A673 (cell line): ENCODE data around the gene STAP1.
"Not testable (repeated sequence)": the region's sequence is repeated elsewhere in the genome, so short reads cannot be mapped to it uniquely, and the experiment has no call there.

Experiments
- EZH2 ChIP-seq: fragments of 200-600 bp; sonication (generic); IDR thresholded peaks from 2 replicates; pipeline ENCODE4 v1.6.1; 2017; ENCODE audit warnings: borderline replicate concordance, low read depth, mild to moderate bottlenecking, mixed read lengths, antibody characterized with exemption, low read length; ENCODE audit not compliant: poor library complexity, severe bottlenecking
- TF ChIP-seq, protein P1 (sequence below): fragments of 300-800, 200-600 bp; sonication (generic); conservative IDR thresholded peaks from 2 replicates; pipeline ENCODE4 v1.5.1; 2017; ENCODE audit warnings: low read depth, mild to moderate bottlenecking, antibody characterized with exemption, low read length, moderate library complexity, mixed read lengths

DNA sequence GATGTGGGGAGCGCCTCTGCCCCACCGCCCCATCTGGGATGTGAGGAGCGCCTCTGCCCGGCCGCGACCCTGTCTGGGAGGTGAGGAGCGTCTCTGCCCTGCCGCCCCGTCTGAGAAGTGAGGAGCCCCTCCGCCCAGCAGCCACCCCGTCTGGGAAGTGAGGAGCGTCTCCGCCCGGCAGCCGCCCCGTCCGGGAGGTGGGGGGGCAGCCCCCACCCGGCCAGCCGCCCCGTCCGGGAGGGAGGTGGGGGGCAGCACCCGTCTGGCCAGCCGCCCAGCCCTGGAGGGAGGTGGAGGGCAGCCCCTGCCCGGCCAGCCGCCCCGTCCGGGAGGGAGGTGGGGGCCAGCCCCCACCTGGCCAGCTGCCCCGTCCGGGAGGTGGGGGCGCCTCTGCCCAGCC is 78.5 kb downstream of the STAP1 start:
- TF ChIP-seq, protein P1, sequence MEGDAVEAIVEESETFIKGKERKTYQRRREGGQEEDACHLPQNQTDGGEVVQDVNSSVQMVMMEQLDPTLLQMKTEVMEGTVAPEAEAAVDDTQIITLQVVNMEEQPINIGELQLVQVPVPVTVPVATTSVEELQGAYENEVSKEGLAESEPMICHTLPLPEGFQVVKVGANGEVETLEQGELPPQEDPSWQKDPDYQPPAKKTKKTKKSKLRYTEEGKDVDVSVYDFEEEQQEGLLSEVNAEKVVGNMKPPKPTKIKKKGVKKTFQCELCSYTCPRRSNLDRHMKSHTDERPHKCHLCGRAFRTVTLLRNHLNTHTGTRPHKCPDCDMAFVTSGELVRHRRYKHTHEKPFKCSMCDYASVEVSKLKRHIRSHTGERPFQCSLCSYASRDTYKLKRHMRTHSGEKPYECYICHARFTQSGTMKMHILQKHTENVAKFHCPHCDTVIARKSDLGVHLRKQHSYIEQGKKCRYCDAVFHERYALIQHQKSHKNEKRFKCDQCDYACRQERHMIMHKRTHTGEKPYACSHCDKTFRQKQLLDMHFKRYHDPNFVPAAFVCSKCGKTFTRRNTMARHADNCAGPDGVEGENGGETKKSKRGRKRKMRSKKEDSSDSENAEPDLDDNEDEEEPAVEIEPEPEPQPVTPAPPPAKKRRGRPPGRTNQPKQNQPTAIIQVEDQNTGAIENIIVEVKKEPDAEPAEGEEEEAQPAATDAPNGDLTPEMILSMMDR = not testable (repeated sequence)
- not testable (repeated sequence) for TF ChIP-seq EZH2
